Measurements from ENCODE around the gene CCBE1.

Gene CCBE1

DNA sequence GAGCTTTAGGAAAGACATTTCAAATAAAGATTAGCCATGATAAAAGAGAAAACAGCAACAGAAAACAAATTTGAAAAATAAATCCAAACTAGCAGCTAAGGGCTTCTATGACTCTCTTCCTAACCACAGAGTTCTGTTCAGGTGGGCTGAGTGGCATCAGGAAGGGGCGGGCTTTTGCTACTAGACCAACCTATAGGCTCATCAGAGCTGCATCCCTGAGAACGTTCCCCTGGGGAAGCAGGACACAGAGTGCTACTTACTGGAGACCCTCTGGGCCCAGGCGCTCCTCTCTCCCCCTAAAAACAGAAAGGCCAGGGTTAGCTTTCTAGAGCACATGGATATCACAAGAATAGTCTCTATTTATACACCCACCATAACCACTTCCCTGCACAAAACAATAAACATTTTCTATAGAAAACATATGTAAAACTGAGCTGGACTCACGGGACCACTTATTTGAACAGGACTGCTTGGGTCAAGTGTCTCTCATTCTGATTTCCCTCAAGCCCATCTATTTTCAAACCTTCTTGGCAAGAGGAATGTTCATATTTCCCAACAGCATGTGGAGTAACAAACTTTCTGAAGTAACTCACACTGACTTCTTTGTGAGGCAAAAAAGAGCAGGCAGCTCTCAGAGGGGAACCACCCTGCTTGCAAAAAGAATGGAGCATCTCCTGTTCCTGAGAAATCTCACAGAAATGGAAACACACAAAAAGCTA, 259.2 kb downstream of the CCBE1 start:
- DNase-seq, result no peak

DNA sequence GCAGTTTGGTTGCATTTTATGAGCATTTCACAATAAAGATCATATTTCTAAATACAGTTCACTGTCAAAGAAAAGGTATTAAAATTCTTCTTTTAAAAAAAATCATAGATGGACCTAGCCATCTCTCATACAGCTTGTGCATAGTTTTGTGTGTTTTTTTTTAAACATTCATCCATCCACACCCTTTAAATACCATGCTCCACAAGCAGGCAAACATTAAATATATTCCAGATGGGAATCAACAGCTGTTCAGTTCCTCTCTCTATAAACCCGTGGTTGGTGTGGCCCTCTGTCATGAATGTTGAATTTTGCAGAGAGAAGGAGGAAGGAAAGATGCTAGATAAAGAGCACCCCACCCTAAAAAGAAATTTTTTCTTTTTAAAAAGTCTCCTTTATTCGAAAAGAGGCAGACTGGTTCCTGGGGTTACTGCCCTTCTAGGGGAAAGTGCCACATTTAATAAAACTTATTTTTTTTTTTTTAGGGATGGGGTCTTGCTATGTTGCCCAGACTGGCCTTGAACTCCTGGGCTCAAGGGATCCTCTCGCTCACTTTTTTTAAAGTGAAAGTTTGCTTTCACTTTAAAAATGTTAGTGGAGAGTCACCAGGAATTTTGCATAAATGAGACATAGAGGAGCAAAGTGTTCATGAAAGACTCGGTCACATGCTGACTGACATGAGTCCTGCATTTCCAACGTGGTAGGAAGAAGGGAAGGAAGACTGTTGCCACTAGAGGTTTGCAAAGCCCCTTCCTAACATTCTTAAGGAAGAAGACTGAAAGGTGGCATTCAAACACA, 264.2 kb downstream of the CCBE1 start:
- DNase-seq, result no peak

- no peak for DNase-seq
Measured at GRCh38 chr18:59431131-59431530, 266.1 kb downstream of the CCBE1 start.

- no peak for DNase-seq
Measured at GRCh38 chr18:59429608-59430007, 267.6 kb downstream of the CCBE1 start.

- DNase-seq, result no peak
Measured at GRCh38 chr18:59428018-59428417, 269.2 kb downstream of the CCBE1 start.

GRCh38 chr18:59426855-59427254, 270.4 kb downstream of the CCBE1 start:
- no peak for DNase-seq

- no peak for DNase-seq
Measured at GRCh38 chr18:59423259-59423658, 274.0 kb downstream of the CCBE1 start.

DNA sequence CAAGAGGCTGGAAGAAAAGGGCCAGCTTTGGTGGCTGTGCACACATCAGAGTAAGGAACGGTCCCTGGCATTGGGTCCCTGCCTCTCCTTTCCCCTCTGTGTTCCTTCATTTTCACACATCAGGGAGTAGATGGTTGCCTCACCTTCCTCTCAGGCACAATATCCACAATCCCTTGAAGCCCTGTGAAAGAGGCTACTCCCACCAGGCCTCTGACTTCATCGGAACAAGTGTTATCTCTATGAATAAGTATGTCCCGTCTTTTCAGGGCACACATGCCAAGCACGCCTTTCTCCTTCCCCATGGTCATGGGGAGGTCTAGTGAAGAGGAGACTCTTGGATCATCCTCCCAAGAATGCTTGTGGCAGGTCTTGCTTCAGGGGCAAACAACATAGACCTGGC, 277.0 kb downstream of the CCBE1 start:
- no peak for DNase-seq

GRCh38 chr18:59419386-59419785, 277.8 kb downstream of the CCBE1 start:
- no peak for DNase-seq

DNA sequence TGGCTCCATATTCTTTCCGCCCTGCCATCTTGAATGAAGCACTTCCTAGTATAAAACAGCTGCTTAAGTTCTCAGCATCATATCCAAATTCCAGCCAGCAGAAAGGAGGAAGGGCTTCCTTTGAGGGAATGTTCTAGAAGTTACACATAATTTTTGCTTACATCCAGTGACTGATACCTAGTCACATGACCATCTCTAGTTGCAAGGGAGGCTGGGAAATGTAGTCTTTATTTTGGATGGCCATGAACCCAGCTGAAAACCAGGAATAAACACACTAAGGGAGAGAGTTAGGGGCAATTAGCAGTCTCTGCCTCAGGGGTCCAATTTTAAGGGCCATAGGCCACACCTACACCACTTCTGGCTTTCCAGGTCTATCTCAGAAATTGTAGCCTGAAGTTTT, 280.4 kb downstream of the CCBE1 start:
- DNase-seq, result no peak

DNA sequence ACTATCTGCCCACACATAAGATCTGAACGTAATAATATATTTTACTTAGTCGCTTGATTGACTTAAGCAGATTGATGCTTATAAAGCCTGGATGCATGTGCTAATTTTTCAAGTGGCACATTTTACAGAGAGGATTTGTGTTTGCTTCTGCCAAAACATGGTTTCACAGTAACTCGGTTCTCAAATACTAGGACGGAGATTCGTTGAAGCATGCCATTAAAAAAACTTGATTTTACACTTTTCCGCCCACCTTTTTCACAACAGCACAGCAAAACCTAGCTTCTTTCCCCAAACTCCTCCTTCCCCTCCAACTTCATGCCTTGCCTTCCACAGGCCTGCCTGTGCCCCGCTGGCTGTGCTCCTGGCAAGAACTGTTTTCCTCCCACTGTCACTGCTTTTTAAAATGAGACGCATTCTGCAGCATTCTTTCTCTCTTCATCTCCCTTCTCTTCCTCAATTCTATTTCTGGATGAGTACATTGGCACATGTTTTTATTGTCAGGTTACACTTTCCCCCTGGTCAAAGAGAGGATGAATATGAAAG, 283.0 kb downstream of the CCBE1 start:
- DNase-seq, result no peak

- peak; percentile 30 to 68 (median 50) for DNase-seq
Measured at GRCh38 chr18:59402432-59403090, 294.7 kb downstream of the CCBE1 start.

- DNase-seq, result no peak
Measured at GRCh38 chr18:59400407-59400806, 296.8 kb downstream of the CCBE1 start.

DNA sequence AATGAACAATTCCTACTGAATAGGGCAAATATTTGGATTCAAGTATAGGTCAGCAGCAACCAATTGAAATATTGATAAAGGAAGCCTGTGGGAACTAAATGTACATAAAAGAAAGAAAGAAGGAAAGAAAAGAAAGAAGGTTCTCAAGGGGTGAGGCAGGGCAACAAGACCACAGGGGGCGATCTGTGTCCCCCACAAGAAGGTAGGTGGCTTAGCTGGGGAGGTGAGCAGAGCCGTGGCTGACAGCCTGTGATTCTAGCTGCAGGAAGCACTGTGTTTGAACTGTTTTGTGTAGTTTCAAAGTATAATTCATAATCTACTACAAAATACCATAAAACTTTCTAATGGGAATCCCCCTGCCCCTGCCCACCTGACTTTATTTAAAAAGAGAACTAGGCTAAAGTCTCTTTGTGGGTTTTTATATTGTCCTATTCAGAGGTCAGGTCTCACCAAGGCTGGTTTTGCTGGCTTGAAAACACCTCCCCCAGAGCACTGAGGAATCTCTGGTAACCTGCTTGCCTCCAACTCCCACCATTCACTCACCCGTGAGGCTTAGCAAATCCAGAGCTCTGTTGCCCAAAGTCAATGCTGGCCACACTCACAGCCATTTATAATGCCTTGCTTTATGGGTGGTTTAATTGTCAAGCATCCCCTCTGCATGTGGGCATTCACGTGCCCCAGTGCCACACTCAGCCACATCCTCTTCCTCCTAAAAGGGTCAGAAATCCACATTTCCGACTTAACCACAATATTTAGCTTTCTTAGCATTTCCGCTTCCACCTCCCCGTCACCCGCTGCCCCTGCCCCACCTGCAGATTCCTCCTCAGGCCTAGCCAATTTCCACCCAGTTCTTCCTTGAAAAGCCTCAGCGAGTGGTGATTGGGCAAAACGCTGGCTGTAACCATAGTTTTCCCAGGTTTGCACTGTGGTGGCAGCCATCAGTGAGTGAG, 301.7 kb downstream of the CCBE1 start:
- DNase-seq, result no peak

- DNase-seq, result no peak
Measured at GRCh38 chr18:59393381-59393780, 303.8 kb downstream of the CCBE1 start.

GRCh38 chr18:59388817-59389216, 308.4 kb downstream of the CCBE1 start:
- no peak for DNase-seq

- DNase-seq, result no peak
Measured at GRCh38 chr18:59387687-59388565, 309.3 kb downstream of the CCBE1 start.

- DNase-seq, result no peak
Measured at GRCh38 chr18:59386909-59387686, 310.1 kb downstream of the CCBE1 start.

GRCh38 chr18:59385191-59385590, 312.0 kb downstream of the CCBE1 start:
- DNase-seq, result no peak

DNA sequence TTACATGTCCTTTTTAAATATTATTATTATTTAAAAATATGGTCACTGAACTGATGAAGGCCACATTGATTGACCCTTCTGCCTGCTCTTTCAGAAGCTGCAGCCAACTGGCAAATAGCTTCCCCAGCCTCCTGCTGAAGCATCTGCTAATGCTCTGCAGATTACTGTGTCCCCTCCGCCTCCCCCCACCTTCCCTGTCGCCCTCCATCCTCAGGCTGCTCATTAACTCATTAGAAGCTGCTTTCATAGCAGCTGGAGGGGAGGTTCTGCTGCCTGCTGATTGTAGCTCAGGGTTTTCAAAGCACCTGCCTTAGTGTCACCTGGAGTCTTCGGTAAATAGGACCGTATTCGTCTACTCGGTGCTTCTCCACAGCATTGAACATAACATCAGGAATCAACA, 313.4 kb downstream of the CCBE1 start:
- no peak for DNase-seq

GRCh38 chr18:59382383-59382782, 314.8 kb downstream of the CCBE1 start:
- DNase-seq, result no peak

Data from stimulated activated naive CD4-positive, alpha-beta T cell (primary cell).